Stimulated activated CD8-positive, alpha-beta memory T cell treated with anti-CD3 and anti-CD28 coated beads, Interleukin-15, amount 100 ng/mL, for 48 hours (primary cell): ENCODE data around the gene TMEM252.

Experiments used
- DNase-seq, 2 donors: peaks; one replicate each; pipeline ENCODE4 v3.0.0-alpha.2; 2020; ENCODE audit warnings: low read depth in 2 of 2

Gene TMEM252

GRCh38 chr9:68545033-68545705, 4.5 kb upstream of the TMEM252 start:
- no peak for DNase-seq

GRCh38 chr9:68541568-68541967, 885 bp upstream of the TMEM252 start:
- no peak for DNase-seq

GRCh38 chr9:68538200-68538599, 2.5 kb downstream of the TMEM252 start:
- no peak for DNase-seq

- no peak for DNase-seq
Measured at GRCh38 chr9:68537616-68537880, 3.1 kb downstream of the TMEM252 start.

- DNase-seq: no peak
Measured at GRCh38 chr9:68536876-68537615, 3.6 kb downstream of the TMEM252 start.

GRCh38 chr9:68533678-68534077, 7.0 kb downstream of the TMEM252 start:
- no peak for DNase-seq

- DNase-seq: no peak
Measured at GRCh38 chr9:68532131-68532530, 8.6 kb downstream of the TMEM252 start.

GRCh38 chr9:68530618-68531017, 10.1 kb downstream of the TMEM252 start:
- DNase-seq: no peak

GRCh38 chr9:68523367-68523936, 17.2 kb downstream of the TMEM252 start:
- DNase-seq: no peak

- no peak for DNase-seq
Measured at GRCh38 chr9:68522954-68523353, 17.7 kb downstream of the TMEM252 start.

- DNase-seq: no peak
Measured at GRCh38 chr9:68522131-68522530, 18.6 kb downstream of the TMEM252 start.

- DNase-seq: no peak
Measured at GRCh38 chr9:68515326-68516017, 25.2 kb downstream of the TMEM252 start.

GRCh38 chr9:68513981-68514380, 26.7 kb downstream of the TMEM252 start:
- DNase-seq: no peak

GRCh38 chr9:68513385-68513784, 27.3 kb downstream of the TMEM252 start:
- no peak for DNase-seq

- no peak for DNase-seq
Measured at GRCh38 chr9:68509689-68510088, 31.0 kb downstream of the TMEM252 start.

- no peak for DNase-seq
Measured at GRCh38 chr9:68508547-68508946, 32.1 kb downstream of the TMEM252 start.

- DNase-seq: no peak
Measured at GRCh38 chr9:68507806-68508145, 32.9 kb downstream of the TMEM252 start.

- no peak for DNase-seq
Measured at GRCh38 chr9:68507130-68507805, 33.4 kb downstream of the TMEM252 start.

GRCh38 chr9:68506551-68506950, 34.1 kb downstream of the TMEM252 start:
- DNase-seq: no peak

- no peak for DNase-seq
Measured at GRCh38 chr9:68505681-68506409, 34.8 kb downstream of the TMEM252 start.

- DNase-seq: no peak
Measured at GRCh38 chr9:68502279-68502678, 38.4 kb downstream of the TMEM252 start.
